Activated CD4-positive, alpha-beta T cell treated with anti-CD3 and anti-CD28 coated beads, Interleukin-10, Interleukin-2, amounts not matched to agents 100 ng/mL and 50 ng/mL, durations not matched to agents 16 hours and 8 hours (primary cell): ENCODE measurements around the gene MAML2.

ENCODE experiments used
- DNase-seq: peaks from one replicate; pipeline ENCODE4 v3.0.0-alpha.2; 2020

The MAML2 gene

DNA sequence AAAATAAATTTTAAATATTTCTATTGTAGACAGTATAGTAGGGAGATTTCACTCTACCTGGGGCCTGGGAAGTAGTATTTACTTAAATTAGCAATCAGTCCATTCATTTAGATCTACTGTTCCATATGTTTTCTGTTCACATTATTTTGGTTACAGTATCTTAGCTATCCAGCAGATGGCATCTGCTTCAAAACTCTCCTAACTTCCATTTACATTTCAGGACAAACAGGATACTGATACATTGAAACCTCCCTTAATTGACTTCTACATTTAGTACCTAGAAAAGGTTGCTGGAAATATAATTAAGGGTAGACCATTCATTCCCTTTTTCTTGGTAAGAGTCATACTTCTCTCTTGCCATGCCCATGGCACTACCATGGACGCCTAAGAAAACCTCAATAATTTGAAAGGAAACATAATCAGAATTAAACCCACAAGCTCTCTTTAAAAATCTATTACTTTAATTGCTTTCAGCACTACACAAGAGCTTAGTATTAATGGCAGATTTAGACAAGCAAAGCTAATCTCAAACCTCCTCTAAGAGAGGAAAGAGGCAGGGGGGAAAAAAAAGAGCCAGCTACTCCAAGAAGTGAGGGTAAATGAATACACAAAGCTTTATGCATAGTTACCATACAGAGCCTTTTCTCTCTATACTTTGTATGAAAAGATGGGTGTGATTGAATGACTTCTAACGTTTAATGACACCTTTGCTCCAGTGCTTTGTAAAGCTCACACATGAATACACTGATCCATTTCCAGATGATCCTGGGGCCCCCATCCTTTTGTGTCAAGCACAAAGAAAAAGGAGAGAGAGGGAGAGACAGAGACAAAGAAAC, 287.9 kb downstream of the MAML2 start:
- peak; percentile 45 for DNase-seq

DNA sequence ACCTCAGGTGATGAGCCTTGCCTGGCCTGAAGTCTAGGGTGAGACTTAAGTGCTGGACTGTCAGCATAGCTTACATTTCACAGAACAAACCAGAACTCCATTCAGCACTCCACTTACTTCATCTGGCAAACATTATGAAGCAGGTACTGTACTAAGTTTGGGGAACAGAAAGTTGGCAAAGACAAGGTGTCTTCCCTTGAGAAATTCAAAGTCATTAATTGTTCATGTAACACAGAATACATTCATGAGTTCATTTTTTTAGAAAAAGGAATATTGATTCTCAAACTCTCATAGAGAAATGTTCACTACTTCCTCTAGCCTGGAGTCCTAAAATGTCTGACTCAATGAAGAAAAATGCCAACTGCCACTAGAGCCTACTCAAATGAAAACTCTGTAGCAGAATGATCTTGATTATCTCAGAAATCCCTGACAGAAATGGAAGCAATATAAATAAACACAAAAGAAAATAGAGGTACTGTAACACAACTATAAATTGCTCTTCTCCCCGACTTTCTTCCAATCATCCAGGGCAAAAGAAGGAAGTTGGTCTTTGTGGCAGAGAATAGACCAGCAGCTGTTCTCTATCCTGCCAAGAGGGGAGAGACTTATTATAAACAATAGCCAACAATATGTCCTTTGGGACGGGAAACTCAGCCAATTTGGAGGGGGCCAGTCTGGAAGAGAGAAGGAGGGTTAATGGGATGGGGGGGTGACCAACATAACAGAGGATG, 289.9 kb downstream of the MAML2 start:
- no peak for DNase-seq

DNA sequence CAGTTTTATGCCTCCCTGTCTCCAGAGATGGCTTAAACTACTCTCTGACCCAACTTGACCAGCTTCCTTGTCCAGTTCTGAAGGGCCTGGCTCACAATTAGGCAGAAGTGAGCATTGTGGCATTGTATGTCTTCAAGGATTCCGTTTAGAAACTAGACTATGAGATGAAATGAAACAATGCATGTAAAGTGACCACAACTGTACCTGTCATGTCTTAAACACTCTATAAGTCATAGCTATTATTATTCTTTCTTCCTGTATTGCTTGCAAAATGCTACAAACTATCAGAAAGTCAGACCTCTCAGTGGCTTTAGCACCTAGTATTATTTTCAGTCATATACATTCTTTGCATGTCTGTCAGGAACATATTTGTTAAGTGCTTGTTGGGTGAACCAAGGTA, 291.2 kb downstream of the MAML2 start:
- peak; percentile 69 for DNase-seq

DNA sequence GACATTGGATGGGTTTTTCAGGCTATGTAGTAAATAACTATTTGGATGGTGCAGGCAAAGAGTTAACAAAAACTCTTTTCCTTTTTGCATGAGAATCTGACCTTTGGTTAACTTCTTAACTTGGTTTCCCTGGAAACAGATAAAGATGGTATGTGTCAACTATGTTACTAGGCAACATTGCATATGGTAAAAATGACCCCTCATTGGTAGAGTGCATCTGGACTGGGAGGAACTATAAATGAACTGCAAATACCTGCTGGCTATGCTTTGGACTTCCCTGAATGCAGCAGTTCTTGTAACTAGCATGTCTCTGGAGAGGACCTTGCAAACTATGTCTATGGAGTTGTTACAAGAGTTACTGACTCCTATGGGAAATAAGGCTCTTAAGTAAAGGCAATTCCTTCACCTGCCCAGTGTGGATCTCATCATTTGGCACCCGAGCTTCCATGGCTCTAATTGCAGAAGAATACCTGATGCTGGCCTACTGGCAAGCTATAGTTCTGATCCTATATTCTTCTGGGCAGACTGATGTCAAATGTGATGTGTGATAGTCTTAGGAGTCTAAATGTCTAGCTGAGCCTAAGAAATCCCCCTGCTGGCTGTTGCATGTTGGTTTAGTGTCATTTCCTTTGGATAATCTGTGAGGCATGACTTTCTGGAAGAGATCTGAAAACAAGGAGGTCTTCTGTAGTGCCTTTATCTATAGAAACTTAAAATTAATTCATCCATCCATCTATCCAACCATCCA, 292.4 kb downstream of the MAML2 start:
- no peak for DNase-seq

DNA sequence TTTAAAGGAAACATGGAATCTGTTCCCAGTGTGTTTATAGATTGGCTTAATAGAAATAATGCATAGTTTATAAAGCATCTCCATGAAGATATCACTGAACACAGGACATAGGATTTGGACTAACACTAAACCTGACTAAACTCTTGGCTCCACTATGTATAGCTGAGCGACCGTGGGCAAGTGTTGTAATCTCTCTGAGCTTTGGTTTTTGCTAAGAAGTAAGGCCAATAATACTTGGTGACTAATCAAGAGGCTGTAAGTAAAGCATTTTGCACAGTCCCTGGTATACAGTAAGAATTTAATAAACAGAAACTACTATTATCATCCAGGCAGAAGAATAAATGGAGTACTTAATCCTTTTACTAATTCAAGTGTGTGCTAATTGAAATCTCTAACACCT, 293.6 kb downstream of the MAML2 start:
- no peak for DNase-seq

DNA sequence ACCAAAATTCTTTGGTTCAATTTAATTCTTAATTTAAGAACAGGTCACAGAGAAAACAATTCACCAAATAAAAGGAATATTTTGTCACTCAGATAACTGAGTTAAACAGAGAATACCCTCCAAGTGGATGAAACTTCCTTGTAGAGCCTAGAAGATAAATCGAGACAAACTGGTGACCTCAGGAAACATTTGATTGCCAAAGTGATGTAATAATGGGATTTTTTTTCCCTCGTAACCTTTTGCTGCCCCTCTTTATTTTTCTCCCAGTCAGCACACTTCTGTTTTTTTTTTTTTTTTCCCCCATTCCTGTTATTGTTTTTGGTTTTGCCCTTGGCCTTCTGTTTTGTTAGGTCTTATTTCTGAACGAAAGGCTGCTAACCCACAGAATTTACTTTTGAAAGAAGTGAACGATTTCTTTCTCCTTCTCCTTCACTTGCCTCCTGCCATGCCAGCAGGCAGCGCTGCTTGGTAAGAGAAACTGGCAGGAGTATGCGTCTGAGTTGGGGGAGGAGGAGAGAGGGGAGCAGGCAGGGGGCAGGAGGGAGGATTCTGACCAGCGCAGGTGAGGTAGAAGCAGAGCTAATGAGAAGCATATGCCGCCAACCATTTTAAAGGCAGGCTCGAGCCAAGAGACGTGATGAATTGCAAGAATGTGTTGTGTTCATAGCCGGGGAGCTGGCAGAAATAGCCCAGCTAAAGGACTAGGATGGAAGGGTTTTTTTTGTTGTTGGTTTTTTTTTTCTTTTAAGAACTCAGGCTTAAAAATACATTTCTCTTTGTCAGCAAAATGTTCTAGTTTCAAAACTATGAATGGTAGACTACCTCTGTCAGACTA, 297.2 kb downstream of the MAML2 start:
- DNase-seq, result no peak

DNA sequence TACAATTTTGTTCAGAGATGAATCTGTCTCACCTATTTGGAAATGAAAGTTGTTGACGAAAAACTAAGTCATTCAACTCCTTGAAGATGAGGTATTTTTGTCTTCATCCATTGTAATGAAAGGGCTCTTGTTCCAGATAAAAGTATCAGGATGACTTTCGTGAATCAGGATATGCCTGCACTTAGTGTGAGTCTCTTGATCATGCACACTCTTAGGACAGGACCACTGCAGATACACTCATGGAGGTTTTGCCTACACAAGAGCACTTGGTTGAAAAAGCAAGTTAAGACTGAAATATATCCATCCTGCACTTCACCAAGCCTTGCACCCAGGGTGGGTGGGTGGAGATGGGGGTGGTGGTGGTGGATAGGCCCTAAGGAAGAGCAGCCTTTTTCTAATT, 298.2 kb downstream of the MAML2 start:
- DNase-seq, result peak; percentile 31

DNA sequence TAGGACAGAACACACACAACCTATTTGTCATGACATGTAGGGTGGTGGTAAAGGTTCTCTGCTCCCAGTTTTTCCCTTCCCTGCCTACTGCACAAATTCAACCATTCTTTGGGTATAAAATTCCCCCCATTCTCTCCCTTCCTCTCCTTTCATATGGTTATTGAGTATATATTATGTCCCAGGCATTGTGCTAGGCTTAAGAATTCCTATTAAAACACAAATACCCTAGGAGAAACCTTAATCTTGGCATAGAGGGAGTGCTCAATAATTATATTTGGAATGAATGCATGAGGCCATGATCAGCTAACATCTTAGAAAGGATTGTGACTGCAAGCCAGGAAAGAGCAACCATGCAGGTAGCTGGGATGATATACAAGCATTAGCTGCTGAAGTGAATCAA, 298.7 kb downstream of the MAML2 start:
- no peak for DNase-seq

DNA sequence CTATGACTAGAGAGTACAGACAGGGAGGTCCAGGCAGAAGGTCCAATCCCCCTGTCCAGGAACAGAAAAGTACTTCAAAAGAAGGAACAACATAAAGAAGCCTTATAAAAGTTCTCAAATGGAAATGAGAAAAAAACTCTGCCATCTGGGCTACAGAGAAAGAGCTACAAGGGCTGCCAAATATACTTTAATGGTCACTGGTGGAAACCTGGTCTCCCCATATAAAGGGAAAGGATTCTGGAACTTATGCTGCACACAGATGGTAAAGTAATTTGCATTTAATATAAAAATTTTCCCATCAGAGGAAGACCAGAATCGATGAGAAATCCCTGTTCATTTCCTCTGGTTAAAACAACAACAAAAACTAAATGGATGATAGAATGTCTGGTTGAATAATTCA, 299.7 kb downstream of the MAML2 start:
- no peak for DNase-seq

DNA sequence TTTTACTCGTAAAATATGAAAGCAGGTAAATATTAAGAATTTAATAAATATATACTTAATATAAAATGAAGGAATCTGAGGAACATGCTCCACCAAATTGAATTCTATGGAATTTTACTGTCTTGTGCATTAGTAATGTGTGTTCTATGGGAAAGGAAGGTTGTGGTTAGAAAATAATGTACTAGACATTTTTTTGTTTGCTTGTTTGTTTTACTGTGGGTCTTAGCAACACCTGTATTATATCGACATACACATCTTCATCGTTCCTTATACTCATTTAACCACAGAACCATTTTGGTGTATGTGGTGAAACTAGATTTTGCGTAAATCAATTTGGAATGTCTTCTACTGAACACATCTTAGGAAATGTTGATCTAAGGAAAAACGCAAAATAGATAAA, 304.9 kb downstream of the MAML2 start:
- no peak for DNase-seq

DNA sequence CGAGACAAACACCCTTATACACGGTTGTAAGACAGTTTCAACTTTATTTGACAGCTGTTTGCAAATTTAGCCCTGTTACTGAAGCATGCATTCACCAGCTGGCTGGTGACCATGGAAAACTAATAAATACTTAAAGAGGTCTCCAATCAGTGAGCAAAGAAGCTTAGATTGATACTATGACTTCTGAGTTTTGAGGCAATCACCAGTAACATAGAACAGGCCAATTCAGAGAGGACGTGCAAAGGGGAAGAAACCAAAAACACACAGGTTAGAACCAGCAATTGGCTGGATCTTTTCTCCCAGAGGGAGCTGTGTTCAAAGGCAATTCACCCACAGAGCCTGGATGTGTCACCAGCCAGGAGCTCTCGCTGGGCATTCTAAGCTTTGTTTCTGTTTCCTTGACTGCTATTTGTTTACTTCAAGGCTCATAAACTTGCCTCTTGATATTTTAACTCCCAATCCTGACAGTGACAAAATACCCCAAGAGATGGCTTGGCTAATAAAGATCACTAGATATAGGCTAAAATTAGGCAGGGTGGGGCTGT, 305.5 kb downstream of the MAML2 start:
- DNase-seq, result no peak

DNA sequence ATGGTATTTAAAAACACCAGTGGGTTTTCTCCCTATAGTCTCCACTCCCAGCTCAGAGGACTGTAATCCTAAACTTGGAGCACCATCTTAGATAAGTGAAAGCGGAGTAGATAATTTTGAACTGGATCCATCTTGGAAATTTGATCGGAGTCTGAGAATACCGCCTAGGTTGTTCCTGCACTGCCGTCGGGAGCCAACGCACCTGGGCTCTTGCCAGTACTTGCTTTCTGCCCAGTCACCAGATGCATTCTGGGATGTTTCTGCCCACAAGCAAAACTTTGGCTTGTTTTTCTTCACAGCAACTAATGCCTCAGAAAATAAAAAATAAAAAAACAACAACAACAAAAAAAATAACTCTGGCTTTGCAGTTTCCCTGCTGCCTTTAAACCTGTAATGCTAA, 306.1 kb downstream of the MAML2 start:
- no peak for DNase-seq

DNA sequence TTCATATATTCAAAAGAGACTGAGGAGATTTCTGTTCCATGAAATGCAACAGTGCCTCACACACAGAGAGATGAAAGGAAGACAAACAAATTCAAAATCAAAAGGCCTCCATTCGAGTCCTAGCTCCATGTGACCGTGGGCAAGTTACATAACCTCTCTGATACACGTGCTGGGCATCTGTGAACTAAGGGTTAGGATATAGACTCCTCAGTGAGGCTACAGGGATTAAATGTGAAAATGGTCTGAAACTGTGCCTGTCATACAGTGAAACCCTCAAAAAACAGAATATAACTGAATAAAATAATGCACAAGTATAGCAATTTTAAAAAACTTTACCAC, 307.3 kb downstream of the MAML2 start:
- DNase-seq, result no peak

DNA sequence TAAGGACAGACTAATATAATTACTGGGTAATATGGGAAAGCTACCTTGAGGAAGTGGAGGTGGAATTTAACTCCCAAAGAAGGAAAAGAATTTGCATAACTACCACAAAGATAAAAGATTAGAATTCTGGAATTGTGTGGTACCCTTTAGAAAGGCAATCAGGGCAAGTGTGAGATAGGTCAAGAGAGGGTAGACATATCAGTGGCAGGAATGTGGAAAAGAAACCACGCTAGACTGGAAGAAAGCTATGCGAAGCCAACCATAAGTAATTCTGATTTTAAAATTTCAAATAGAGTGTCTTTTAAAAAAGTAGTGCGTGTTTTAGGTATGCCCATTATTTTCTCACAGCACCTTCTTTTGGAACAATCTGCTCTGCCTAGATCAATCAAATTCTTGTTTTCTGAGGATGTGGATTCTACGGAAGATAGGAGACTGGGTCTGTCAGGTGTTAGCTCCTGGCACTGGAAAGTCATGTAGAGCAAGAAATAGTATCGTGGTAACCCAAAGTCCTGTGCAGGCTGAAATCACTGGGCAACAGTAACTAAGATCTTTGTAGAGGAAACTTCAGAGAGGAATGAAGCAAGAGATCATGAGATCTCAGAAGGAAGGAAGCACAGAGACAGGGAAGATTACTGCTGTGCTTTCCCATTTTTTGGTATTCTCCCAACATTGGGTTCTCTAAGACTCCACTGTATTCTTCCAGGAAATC, 307.8 kb downstream of the MAML2 start:
- no peak for DNase-seq

DNA sequence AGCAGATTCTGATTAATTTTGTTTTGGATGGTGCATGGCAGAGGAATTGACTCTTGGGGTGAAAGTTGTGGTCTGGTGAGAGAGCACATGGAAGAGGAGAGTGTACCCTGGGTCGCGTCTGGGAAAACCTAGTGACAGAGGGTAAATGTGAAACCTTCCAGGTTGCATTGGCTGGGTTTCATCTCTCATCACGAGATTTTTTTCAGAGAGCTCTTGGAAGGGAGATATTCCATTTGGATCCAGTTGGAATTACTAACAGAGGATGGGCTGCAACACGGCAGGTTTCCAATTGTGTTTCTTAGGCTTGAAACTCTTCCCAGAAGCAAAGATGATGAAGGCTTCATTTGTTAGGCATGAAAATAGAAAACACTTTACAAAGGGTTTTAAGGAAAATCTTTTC, 309.4 kb downstream of the MAML2 start:
- no peak for DNase-seq

DNA sequence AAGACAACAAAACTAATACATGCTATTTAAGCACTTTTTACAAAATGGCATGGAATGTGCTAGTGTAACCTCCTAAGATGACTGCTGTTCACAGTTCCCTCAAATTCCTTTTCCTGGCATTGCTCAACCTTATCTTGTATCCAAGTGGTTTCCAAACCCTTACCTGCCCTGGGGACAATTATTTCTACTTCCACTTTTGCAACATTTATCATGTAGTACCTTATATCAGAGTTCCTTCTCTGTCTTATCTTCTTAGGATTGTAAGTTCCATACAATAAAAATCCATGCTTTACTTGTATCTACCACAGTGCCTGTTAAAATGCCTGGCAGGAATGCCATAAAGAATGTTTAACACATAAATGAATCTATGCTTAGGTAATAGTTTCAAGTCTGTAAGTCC, 309.9 kb downstream of the MAML2 start:
- DNase-seq, result no peak

DNA sequence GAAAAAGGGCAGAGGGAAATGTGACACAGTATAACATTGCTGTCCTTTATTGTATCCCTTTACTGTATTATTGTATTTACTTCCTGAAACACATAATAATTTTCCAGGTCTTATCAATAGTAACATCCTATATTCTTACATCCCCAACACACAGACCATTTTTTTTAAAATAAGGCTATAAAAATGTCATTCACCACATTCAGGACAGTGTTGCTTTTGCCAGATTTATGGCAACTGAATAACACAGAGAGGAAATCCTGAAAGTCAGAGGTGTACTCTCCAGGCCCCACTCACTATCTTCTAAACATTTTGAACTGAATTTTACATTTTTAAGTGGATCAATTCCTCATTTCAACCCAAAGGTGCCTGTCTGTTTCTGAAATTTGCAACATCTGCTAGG, 314.2 kb downstream of the MAML2 start:
- no peak for DNase-seq

DNA sequence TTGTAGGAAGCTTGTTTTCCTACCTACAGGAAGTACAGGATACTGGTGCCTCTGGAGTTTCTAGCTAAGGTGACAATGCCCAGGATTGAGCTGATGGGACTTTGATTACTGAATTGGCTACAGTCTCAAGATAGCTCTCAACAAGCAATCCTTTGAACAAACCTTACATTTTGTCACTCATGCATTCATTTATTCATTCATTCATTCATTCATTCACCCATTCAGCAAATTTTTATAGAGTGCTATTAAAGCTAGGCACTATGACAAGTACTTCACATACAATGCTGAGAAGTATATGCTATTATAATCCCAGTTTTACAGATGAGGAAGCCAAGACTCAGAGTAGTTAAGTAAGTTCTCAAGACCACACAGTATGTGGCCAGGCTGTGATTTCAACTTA, 316.0 kb downstream of the MAML2 start:
- no peak for DNase-seq

DNA sequence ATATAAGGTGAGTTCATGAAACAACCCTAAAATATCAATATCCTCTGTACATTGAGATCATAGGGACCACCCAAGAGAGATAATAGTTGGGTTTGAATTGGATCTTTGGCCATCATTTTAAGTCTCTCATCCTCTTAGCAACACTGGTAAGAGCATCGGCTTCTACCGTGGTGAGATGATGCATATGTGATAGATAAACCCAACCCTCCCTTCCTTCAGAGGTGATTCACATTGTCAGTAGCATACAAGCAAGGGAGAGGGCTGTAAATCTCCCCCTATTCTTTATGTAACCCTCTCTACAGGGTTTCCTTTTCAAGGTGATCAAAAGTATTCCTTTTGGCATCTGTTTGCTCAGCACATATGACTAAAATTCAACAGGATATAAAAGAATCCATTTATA, 316.7 kb downstream of the MAML2 start:
- DNase-seq, result no peak

DNA sequence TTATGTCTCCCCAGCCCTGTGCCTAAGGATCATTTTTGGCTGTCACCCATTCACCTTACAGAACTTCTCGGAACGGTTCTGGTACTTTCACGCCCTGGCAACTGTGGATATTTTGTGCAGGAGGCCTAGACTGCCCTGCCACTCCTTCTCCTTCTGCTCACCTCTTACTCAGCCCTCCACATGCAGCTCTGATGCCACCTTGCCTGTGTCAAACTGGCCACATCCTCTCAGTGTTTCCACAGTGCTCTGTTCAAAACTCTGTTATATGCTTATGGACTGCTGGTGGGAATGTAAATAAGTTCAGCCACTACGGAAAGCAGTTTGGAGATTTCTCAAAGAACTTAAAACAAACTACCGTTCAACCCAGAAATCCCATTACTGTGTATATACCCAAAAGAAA, 318.3 kb downstream of the MAML2 start:
- DNase-seq, result no peak

DNA sequence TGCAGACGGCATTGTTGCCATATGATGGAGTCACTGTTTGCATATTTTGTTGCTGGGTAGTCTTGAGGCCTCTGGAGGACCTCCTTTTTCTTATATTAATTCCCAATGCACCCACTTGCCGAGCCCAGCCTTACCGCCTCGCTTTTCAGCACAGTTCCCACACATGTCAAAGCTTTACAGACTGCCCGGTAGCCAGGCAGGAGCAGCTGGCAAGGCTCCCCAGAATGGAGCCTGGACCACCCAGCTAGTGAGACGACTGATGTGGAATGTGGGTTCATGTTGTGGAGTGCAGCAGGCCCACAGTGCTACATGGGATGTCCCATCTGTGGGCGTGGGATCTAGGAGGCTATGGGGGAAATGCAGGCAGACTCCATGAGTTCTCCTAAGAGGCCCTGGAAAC, 319.7 kb downstream of the MAML2 start:
- no peak for DNase-seq
